ENCODE data around the gene UGT1A10.

UGT1A10 gene

GRCh38 chr2:233707940-233708644 lies 71.8 kb downstream of the UGT1A10 start:
- H3K4me3 Mint-ChIP-seq, result no peak overlapping the region
- no peak for DNase-seq
- peaks cover 9% of the 10 kb centered on the region for H3K4me1 Mint-ChIP-seq
- peaks cover 5% of the 10 kb centered on the region for H3K9me3 Mint-ChIP-seq
- no peaks in the 10 kb centered on the region for H3K36me3 Mint-ChIP-seq (ENCODE audit: low read depth)
- H3K27ac Mint-ChIP-seq, result no peak overlapping the region
- no peak for TF ChIP-seq CTCF (IDR thresholded peaks at IDR 0.05)
- H3K27me3 Mint-ChIP-seq (ENCODE audit: low read depth, poor library complexity), result peaks cover 7% of the 10 kb centered on the region

- no peak for TF ChIP-seq CTCF (IDR thresholded peaks at IDR 0.05)
- no peak overlapping the region for H3K4me3 Mint-ChIP-seq
- H3K27me3 Mint-ChIP-seq (ENCODE audit: low read depth, poor library complexity), result peaks cover 7% of the 10 kb centered on the region
- peaks cover 9% of the 10 kb centered on the region for H3K4me1 Mint-ChIP-seq
- H3K9me3 Mint-ChIP-seq, result peaks cover 4% of the 10 kb centered on the region
- no peak for DNase-seq
- H3K27ac Mint-ChIP-seq, result no peak overlapping the region
- no peaks in the 10 kb centered on the region for H3K36me3 Mint-ChIP-seq (ENCODE audit: low read depth)
These were observed 72.7 kb downstream of the UGT1A10 start for GRCh38 chr2:233708942-233709341.

GRCh38 chr2:233711312-233712008 lies 75.2 kb downstream of the UGT1A10 start:
- peak; percentile 92 for DNase-seq
- H3K27me3 Mint-ChIP-seq (ENCODE audit: low read depth, poor library complexity), result peaks cover 12% of the 10 kb centered on the region
- TF ChIP-seq CTCF (IDR thresholded peaks at IDR 0.05), result peak; percentile 88
- peaks cover 9% of the 10 kb centered on the region for H3K4me1 Mint-ChIP-seq
- no peak overlapping the region for H3K4me3 Mint-ChIP-seq
- no peaks in the 10 kb centered on the region for H3K9me3 Mint-ChIP-seq
- H3K27ac Mint-ChIP-seq, result no peak overlapping the region
- H3K36me3 Mint-ChIP-seq (ENCODE audit: low read depth), result no peaks in the 10 kb centered on the region

GRCh38 chr2:233712611-233713261 lies 76.5 kb downstream of the UGT1A10 start, which contains the start of gene UGT1A5:
Gene UGT1A5, plus strand, starts transcription at chr2:233712907. Its CDS starts 85 bp downstream, at chr2:233712992.
- no peak for TF ChIP-seq CTCF (IDR thresholded peaks at IDR 0.05)
- Mint-ChIP-seq H3K9me3 (no peaks in the 10 kb centered on the region), H3K27ac (no peak within 1 kb of the TSS), H3K27me3 (ENCODE audit: low read depth, poor library complexity) (peaks cover 23% of the 10 kb centered on the region), H3K4me3 (no peak within 1 kb of the TSS), H3K36me3 (ENCODE audit: low read depth) (no peaks in the 10 kb centered on the region), H3K4me1 (peaks cover 9% of the 10 kb centered on the region)
- no peak for DNase-seq

GRCh38 chr2:233713262-233713615 lies 77.0 kb downstream of the UGT1A10 start:
- no peak overlapping the region for H3K4me3 Mint-ChIP-seq
- H3K9me3 Mint-ChIP-seq, result no peaks in the 10 kb centered on the region
- H3K27ac Mint-ChIP-seq, result no peak overlapping the region
- H3K4me1 Mint-ChIP-seq, result peaks cover 9% of the 10 kb centered on the region
- no peak for DNase-seq
- no peak for TF ChIP-seq CTCF (IDR thresholded peaks at IDR 0.05)
- H3K36me3 Mint-ChIP-seq (ENCODE audit: low read depth), result no peaks in the 10 kb centered on the region
- H3K27me3 Mint-ChIP-seq (ENCODE audit: low read depth, poor library complexity), result peaks cover 23% of the 10 kb centered on the region
